ENCODE data around the gene CHRNE.

Gene CHRNE

GRCh38 chr17:4903051-4903818 is at the start of gene CHRNE:
Gene CHRNE, minus strand, starts transcription at chr17:4903098. Its CDS starts 35 bp downstream, at chr17:4903063.
- peak; percentile 71 to 73 for DNase-seq

GRCh38 chr17:4951486-4951885 is 48.6 kb upstream of the CHRNE start:
- DNase-seq: no peak

GRCh38 chr17:4950746-4951204 is 47.9 kb upstream of the CHRNE start, which contains the start of gene ENO3:
Gene ENO3, plus strand, starts transcription at chr17:4951119. Its CDS starts 711 bp downstream, at chr17:4951830.
- no peak for DNase-seq

- no peak for DNase-seq
Measured at GRCh38 chr17:4950075-4950745, 47.3 kb upstream of the CHRNE start.

GRCh38 chr17:4949321-4950074 is 46.6 kb upstream of the CHRNE start:
- DNase-seq: peak; percentile 67 to 71

- peak; percentile 48 to 52 for DNase-seq
Measured at GRCh38 chr17:4948931-4949320, 46.0 kb upstream of the CHRNE start.

GRCh38 chr17:4948166-4948930 is 45.5 kb upstream of the CHRNE start, which contains the start of gene PFN1:
Gene PFN1, minus strand, starts transcription at chr17:4948530. Its CDS starts 136 bp downstream, at chr17:4948394.
- DNase-seq: peak; percentile 90

- peak; percentile 51 to 52 for DNase-seq
Measured at GRCh38 chr17:4947411-4948165, 44.7 kb upstream of the CHRNE start.

GRCh38 chr17:4947010-4947410 is 44.1 kb upstream of the CHRNE start:
- DNase-seq: no peak

GRCh38 chr17:4946312-4946976 is 43.5 kb upstream of the CHRNE start:
- DNase-seq: no peak

- no peak for DNase-seq
Measured at GRCh38 chr17:4945944-4946280, 43.0 kb upstream of the CHRNE start.

- DNase-seq: peak; percentile 82 to 83
Measured at GRCh38 chr17:4945176-4945943, 42.5 kb upstream of the CHRNE start.

- no peak for DNase-seq
Measured at GRCh38 chr17:4944554-4945175, 41.8 kb upstream of the CHRNE start.

- no peak for DNase-seq
Measured at GRCh38 chr17:4944163-4944553, 41.3 kb upstream of the CHRNE start.

GRCh38 chr17:4942760-4943508 is 40.0 kb upstream of the CHRNE start:
- no peak for DNase-seq

GRCh38 chr17:4941319-4941610 is 38.4 kb upstream of the CHRNE start:
- no peak for DNase-seq

- DNase-seq: no peak
Measured at GRCh38 chr17:4940555-4941318, 37.8 kb upstream of the CHRNE start.

GRCh38 chr17:4939796-4940554 is 37.1 kb upstream of the CHRNE start, which contains the start of the genes RNF167 and SLC25A11:
Gene RNF167, plus strand, starts transcription at chr17:4940268. Its CDS starts 642 bp downstream, at chr17:4940910.
Gene SLC25A11, minus strand, starts transcription at chr17:4940046. Its CDS starts 136 bp downstream, at chr17:4939910.
- peak; percentile 91 to 95 for DNase-seq

All from activated CD4-positive, alpha-beta T cell treated with anti-CD3 and anti-CD28 coated beads, Interleukin-2, amount 50 U/mL, for 4 hours (primary cell).